KOPT-K1 (cell line): ENCODE data around the gene FOXP1.
"Not testable (repeated sequence)": the region's sequence is repeated elsewhere in the genome, so short reads cannot be mapped to it uniquely, and the experiment has no call there.

ENCODE experiments used
- H3K27ac ChIP-seq: fragments of 200-600 bp; sonication (generic); 2 replicates; pipeline ENCODE4 v1.5.1; 2016; ENCODE audit warnings: antibody characterized with exemption, mild to moderate bottlenecking, low read depth, low read length; ENCODE audit not compliant: poor library complexity, severe bottlenecking
- H3K36me3 ChIP-seq: fragments of 200-600 bp; sonication (generic); 2 replicates; pipeline ENCODE4 v1.5.1; 2017; ENCODE audit warnings: antibody characterized with exemption, mild to moderate bottlenecking, low read length, moderate library complexity; ENCODE audit not compliant: insufficient read depth
- H3K9me3 ChIP-seq: fragments of 200-600 bp; sonication (generic); 2 replicates; pipeline ENCODE4 v1.5.1; 2017; ENCODE audit warnings: antibody characterized with exemption, low read length, mild to moderate bottlenecking; ENCODE audit not compliant: insufficient read depth, poor library complexity, severe bottlenecking

The FOXP1 gene

DNA sequence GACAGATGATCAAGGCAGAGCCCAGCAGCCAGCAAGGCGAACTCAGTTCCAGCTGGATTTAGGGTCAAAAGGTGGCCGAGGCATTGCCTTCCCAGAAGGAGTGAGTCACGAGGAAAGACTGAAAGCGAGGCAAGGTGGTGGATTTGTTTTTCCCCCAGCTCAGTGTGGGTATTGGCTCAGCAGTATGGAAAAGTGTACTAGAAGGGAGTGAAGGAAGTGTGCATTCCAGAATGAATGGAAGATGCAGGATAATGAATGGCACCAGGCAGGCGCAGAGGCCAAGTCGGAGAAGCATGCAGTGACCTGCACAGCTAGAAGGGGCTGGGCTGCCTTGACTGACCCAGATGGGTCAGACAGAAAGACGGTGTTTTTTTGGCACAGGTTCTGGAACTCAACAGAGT, 46.3 kb downstream of the FOXP1 start:
- no peaks in the 10 kb centered on the region for H3K36me3 ChIP-seq
- no peaks in the 10 kb centered on the region for H3K9me3 ChIP-seq
- H3K27ac ChIP-seq: no peak overlapping the region

DNA sequence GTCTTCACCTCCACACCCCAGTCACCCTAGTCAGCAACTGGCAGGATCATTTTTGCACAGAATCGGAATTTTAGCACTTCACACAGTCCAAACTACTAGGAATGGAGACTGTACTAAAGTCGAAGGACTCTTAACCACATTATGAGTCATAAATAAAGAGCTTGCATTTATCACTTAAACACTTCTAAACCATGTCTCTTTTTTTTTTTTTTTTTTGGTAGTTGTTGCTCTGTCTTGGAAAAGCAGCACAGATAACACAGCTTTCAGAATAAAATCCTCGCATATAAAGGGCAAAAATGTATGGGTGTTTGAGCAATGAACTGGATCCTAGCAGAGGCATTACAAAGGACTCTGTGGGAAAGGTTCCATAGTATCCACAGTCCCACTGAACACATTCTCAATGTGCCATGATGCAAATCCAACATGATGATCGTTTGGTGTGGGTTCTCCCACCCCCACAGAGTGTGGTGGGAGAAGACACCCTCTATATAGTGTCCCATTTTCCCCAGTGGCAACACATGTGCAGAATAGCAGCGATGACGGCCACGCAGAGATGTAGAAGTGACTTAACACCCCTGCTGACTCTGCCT, 47.1 kb downstream of the FOXP1 start:
- no peak overlapping the region for H3K27ac ChIP-seq

DNA sequence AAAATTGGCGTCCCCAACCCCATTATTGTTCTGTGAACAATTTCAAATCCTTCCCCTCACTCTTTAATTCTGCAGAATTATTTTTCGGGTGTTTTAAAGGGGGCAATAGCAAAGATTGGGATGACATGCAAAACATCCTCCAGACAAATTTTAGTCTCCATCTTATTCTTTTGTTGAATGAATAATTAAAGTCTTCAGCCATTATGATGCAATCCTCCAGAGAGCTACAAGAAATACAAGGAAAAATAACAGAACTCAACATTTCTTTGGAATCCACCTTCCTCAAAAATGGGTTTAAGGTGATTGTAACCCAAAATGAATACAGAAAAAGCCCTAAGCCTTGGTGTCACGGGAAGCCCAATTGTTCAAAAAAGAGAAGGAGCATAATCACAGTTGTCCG, 49.9 kb downstream of the FOXP1 start:
- no peaks in the 10 kb centered on the region for H3K36me3 ChIP-seq
- no peaks in the 10 kb centered on the region for H3K9me3 ChIP-seq
- H3K27ac ChIP-seq: no peak overlapping the region

More for the DNA sequence above, 47.1 kb downstream of the FOXP1 start:
- Histone ChIP-seq H3K9me3 (no peaks in the 10 kb centered on the region), H3K36me3 (no peaks in the 10 kb centered on the region)

DNA sequence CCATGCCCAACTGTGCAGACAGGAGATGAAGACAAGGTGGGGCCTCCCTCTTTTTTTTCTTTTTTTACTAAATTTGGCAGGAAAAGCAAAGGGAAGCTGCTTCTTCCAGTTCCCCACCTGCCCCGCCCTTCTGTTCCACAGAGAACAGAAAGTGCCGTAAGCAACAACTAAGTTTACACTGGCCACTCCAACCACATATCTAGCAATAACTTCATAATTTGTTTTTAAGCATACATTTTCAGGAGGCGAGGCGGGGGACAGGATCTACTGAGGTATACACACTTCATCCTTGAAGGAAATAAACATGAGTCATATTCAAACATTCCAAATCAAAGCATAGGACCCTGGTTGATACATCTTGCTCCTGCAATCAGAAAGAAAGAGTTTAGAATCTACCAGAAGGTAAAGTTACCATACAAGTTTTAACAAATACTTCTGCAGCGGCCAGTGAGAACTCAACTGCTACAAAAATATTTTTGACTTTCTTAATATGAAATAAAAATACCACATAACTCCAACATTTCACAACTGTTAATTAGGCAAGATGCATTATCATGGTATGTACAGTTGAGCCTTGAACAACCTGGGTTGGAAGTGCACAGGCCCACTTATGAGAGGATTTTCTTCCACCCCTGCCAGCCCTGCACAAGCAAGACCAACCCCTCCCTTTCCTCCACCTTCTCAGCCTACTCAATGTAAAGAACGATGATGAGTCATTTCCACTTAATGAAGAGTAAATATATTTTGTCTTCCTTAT, 50.7 kb downstream of the FOXP1 start:
- Histone ChIP-seq H3K9me3 (no peaks in the 10 kb centered on the region), H3K36me3 (no peaks in the 10 kb centered on the region), H3K27ac (no peak overlapping the region)

DNA sequence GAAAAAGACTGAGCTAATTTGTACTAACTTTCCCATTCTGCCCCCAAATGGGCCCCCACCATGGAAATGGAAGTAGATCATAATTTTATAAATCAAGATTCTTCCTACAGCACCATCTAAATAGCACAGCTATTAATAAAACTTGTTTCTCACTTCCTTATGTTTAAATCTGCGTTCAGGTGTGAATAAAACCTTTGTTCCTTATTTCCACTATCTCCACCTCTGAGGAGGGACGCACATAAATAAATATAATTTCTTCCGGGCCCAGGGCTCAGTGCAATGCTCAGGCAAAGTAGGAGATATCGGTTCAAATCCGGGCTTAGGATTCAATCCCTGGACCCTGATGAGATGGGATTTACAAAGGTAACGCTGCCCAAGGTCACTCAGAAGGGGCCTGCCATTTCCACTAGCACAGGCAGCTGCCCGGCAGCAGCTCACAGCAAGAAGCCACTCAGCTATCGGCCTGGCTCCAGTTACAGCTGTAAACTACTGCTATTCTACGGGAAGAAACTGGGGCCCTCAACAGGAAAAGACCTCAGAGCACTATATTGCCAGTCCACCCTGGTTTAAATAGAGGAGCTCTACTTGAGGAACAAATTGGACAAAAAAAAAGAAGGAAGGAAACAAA, 52.5 kb downstream of the FOXP1 start:
- no peak overlapping the region for H3K27ac ChIP-seq
- H3K36me3 ChIP-seq: no peaks in the 10 kb centered on the region
- no peaks in the 10 kb centered on the region for H3K9me3 ChIP-seq

DNA sequence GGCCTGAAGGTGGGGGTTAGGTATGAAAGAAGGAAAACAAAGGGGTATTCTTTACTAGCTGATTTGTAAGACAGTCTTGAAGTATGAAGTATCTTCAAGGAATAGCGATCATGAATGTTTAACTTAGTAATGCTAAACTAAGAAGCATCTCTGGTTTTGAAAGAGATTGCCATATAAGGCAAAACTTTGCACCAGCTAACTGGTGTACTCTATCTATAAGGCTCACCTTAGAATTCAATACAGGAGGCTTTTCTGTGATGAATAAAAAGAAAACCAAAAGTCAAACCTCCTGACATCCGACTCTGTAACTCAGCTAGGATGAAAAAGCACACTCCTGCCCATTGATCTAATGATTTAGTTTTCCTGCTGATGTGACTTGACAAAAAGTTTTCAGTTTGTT, 54.7 kb downstream of the FOXP1 start:
- H3K9me3 ChIP-seq: no peaks in the 10 kb centered on the region
- no peaks in the 10 kb centered on the region for H3K36me3 ChIP-seq
- no peak overlapping the region for H3K27ac ChIP-seq

DNA sequence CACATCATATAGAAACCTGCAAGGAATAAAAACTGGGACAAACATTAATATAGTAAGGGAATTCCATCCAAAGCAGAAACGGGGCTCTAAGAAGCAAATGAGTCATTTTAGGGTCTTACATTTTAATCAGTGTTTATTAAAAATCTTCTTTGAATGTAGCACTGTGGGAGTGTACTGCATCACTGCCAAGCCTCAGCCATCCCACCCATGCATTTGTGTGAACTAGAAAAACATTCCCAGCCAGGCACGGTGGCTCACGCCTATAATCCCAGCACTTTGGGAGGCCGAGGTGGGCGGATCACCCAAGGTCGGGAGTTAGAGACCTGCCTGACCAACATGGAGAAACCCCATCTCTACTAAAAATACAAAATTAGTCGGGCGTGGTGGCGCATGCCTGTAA, 57.1 kb downstream of the FOXP1 start:
- H3K27ac ChIP-seq, H3K36me3 ChIP-seq, H3K9me3 ChIP-seq: not testable (repeated sequence)

DNA sequence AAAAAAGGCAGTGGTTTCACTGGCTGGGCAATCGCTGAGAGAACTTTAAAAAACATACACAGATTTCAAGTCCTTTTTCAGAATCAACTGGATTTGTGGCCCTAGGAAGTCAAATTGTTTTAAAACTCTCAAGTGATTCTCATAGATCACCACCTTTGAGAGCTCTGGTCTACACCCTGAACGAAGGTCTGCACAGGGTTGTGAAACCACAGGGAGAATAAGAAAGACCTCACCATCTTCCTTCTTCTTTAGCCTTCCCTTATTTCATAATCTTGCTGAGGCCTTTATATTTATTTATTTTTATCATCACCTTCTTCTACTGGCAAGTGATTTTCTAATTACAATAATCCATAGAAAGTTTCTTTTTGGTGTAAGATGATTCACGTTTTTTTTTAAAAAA, 58.1 kb downstream of the FOXP1 start:
- no peaks in the 10 kb centered on the region for H3K9me3 ChIP-seq
- no peaks in the 10 kb centered on the region for H3K36me3 ChIP-seq
- H3K27ac ChIP-seq: no peak overlapping the region

DNA sequence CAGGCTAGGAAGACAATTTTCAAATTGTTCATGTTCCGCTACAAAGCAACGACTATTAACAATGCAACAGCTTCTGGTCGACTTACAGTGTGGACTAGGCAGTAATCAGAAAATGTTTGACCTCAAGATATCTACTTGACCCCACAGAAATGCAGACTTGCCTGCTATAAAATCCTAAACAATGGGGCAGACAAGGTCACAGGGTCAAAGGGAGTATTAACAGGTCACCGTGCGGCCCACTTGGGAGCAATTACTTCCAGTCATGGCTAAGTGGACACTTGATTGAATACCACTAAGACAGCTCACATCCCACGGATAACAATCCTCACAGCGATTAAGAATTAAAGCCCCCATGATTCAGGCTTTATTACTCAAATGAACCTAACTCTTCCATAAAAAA, 58.9 kb downstream of the FOXP1 start:
- H3K27ac ChIP-seq: no peak overlapping the region
- H3K36me3 ChIP-seq: no peaks in the 10 kb centered on the region
- H3K9me3 ChIP-seq: no peaks in the 10 kb centered on the region

DNA sequence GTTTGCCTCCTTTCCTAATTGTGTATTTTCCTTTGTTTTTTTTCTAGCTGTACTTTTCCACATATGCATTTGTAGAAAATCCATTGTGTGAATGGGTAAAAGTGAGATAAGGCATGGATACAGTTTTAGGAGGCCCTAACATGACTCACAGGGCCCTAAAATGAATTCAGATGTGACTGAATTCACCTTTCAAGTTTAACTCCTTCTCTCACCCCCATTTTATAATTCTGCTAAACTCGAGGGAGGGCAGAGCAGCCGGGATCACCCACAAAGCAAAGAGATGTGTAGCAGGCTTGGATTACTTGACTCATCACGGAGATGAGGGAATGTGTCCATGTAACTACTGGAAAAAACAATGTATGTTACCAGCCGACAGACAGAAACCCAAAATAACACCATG, 59.9 kb downstream of the FOXP1 start:
- Histone ChIP-seq H3K36me3 (no peaks in the 10 kb centered on the region), H3K27ac (no peak overlapping the region), H3K9me3 (no peaks in the 10 kb centered on the region)

DNA sequence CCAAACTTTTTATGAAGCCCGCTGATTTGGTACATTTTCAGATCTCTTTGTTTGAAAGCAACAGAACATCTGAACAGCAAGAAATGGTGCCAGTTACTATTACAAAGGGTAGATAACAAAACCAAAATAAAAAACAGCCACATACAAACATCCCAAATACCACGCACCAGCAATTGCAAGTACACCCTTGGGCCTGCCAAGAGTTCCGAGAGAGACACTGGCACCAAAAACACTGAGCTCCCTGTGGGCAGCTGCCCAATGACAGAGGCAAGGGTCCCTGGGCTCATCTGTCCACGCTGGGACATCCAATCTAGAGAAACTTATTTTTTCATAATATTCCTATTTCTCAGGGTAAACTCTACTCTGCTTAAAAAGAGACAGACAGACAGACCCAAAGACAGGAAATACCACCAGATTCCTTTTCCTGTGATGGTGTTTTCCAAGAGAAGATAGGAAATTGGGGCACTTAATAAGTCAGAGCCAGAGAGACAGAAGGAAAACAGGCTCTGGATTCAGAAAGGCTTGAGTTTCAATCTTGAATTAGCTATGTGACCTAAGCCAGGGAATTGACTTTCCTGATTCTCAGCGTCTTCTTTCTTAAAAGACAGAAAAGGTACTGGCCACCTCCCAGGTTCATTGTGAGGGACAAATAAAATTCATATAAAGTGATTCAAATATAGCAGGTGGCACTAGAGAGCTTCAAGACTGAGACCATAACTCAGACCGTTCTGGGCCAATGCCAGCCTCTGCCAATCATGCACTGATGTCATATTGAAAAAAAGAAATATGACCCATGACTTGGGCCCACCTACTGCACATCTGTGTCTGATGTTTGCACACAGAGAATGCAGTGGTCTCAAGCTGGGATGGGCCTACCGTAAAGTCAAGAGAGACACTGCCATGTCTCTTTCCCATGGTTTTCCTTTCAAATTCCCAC, 61.3 kb downstream of the FOXP1 start:
- no peaks in the 10 kb centered on the region for H3K36me3 ChIP-seq
- no peak overlapping the region for H3K27ac ChIP-seq
- H3K9me3 ChIP-seq: no peaks in the 10 kb centered on the region

DNA sequence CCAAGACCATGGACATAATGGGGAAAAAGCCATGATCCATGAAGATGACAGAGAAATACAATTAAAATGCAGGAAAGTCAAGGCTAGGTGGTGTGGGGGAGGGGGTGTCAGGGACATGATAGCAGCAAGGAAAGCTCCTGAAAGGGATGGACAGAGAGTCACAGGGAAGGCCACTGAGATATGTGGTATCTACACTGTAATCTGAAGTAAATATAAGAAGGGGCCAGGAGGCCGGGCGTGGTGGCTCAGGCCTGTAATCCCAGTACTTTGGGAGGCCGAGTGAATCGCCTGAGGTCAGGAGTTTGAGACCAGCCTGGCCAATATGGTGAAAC, 62.5 kb downstream of the FOXP1 start:
- no peaks in the 10 kb centered on the region for H3K9me3 ChIP-seq
- H3K27ac ChIP-seq: no peak overlapping the region
- no peaks in the 10 kb centered on the region for H3K36me3 ChIP-seq

DNA sequence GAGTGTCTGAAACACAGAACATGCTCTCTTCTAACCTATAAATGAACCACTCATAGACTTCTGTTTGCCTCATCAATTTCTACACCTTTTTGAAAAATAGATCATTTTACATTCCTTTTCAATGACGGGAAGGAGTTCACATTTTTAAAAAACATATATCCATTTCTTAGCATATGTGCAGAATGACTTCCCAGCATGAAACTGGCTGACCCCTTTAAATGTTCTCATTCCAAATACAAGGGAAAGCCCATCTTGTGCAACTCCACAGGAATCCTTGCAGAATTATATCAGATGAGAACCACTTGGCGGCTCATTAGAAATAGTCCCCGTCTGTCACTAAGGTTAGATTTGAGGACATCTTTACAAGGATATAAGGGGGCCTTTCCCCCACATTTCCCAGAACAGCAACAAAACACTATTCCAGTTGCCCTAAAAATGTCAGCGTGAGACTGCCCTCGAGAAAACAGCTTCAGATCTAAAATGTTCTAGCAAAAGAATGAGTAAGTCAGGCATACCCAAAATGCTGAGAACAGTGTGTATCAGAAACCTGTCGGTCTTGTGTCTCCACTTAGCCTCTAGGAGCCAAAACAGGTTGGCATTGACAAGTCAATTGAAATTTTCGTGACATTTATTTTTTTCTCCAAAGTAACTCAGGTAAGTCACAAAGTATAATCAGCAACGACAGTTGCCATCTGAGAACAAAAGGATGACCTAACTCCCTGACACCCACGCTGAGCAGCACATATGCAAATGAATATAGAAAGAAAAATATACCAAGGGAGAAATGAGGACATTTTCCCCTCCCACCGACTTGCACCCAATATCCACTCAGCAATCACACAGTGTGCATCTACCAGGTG, 63.1 kb downstream of the FOXP1 start:
- Histone ChIP-seq H3K27ac (no peak overlapping the region), H3K36me3 (no peaks in the 10 kb centered on the region), H3K9me3 (no peaks in the 10 kb centered on the region)

DNA sequence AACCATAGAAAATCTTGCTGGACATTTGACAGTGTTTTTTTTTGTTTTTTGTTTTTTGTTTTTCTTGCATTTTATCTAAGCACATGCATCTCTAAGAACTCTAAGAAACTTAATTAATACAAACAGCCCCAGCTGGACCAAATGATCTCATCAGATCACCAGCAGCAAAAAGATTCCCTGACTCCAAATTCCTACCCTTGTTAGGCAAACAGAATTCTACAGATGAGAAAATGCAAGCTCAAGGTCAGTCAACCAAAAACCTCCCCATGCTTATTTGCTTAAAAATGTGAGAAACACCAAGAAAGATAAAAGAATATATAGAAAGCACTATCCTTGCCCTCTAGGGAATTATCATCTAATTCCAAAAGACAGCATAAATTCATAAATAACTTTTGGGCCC, 65.4 kb downstream of the FOXP1 start:
- no peaks in the 10 kb centered on the region for H3K36me3 ChIP-seq
- H3K27ac ChIP-seq: no peak overlapping the region
- H3K9me3 ChIP-seq: no peaks in the 10 kb centered on the region
